Gastrocnemius medialis (tissue), 4 donors: ENCODE results near the gene TINAGL1. TPM values are rescaled to one million over a fixed set of nuclear protein-coding genes. Genes with fewer than 3 reads are reported as not detected.

ENCODE experiments used
- ATAC-seq, 2 donors: fragments of 150-250 bp; one replicate each; pipeline ENCODE4 v1.9.1; 2016
- DNase-seq, 2 donors: peaks; one replicate each; pipeline ENCODE4 v3.0.0-alpha.2; 2019
- H3K27ac ChIP-seq, 4 donors: fragments of 200-600 bp; sonication (generic); 1 replicate in 1 of 4; 2 replicates in 3 of 4; pipeline ENCODE4 v1.5.1; 2016 to 2018; ENCODE audit warnings: mild to moderate bottlenecking in 2 of 4, moderate library complexity in 1 of 4
- H3K27me3 ChIP-seq, 3 donors: fragments of 200-600 bp; sonication (generic) in 2 of 3; 1 replicate in 1 of 3; 2 replicates in 2 of 3; pipeline versions ENCODE4 v1.5.1 to v1.6.0; 2016 to 2019; ENCODE audit warnings: mild to moderate bottlenecking in 1 of 3, moderate library complexity in 1 of 3
- H3K36me3 ChIP-seq, 2 donors: fragments of 200-600 bp; sonication (generic) in 1 of 2; one replicate each; pipeline ENCODE4 v1.5.1; 2017 to 2018
- H3K4me1 ChIP-seq, 2 donors: fragments of 200-600 bp; sonication (generic) in 1 of 2; one replicate each; pipeline ENCODE4 v1.5.1; 2016 to 2017; ENCODE audit warnings: mild to moderate bottlenecking in 2 of 2
- H3K4me3 ChIP-seq, 4 donors: fragments of 200-600 bp; sonication (generic) in 3 of 4; 1 replicate in 1 of 4; 2 replicates in 3 of 4; pipeline ENCODE4 v1.5.1; 2016 to 2019; ENCODE audit warnings: mild to moderate bottlenecking in 2 of 4
- H3K9me3 ChIP-seq, 3 donors: fragments of 200-600 bp; sonication (generic) in 2 of 3; 1 replicate in 1 of 3; 2 replicates in 2 of 3; pipeline ENCODE4 v1.5.1; 2016 to 2019
- CTCF ChIP-seq, 5 experiments: fragments of 450-650 bp in 3 of 5; fragments of 200-600 bp in 2 of 5; sonication (generic) in 2 of 5; IDR thresholded peaks in 4 of 5; conservative IDR thresholded peaks in 1 of 5; 1 replicate in 4 of 5; 2 replicates in 1 of 5; pipeline ENCODE4 v1.5.1; 2016 to 2019; ENCODE audit warnings: antibody characterized with exemption in 5 of 5, mild to moderate bottlenecking in 3 of 5, moderate library complexity in 3 of 5
- POLR2A ChIP-seq, 2 donors: fragments of 450-650 bp; IDR thresholded peaks; one replicate each; pipeline ENCODE4 v1.6.1; 2017; ENCODE audit warnings: antibody characterized with exemption in 2 of 2, mild to moderate bottlenecking in 2 of 2, moderate library complexity in 2 of 2
- in situ Hi-C, 4 donors: fragments of 200-750 bp; cut with MboI; loops; one replicate each; pipeline versions ENCODE4 v1.15.0 to v1.8.0; 2017; ENCODE audit warnings: low sequenced_read_pairs in 4 of 4
- intact Hi-C: fragments of 100-400 bp; cut with DNase I; formaldehyde crosslinking; loops from one replicate; pipeline ENCODE4 v1.15.1; 2023; ENCODE audit warnings: low total_unique reads
- total RNA-seq, 4 donors: library from RNA; depleted of rRNA; stranded (reverse); fragments of >200 nt; gene quantifications; one replicate each; pipeline versions ENCODE4 v1.1.0 to v1.2.3, GENCODE V29; 2016

The TINAGL1 gene
- total RNA-seq, 4 donors from 2014 or later, result 50.3 to 120 (median 105) TPM

GRCh38 chr1:31552489-31552888 lies 23.8 kb upstream of the TINAGL1 start:
- intact Hi-C loops (no loop called here), in situ Hi-C loops (loop anchor here in 2 of 4 donors (10.0 to 25.0 kb wide), 2 partner anchors 128 to 235 kb away; no protein-coding TSS in a partner anchor)
- no peaks in the 10 kb centered on the region for H3K36me3 ChIP-seq
- H3K27ac ChIP-seq, result no peak overlapping the region
- DNase-seq (no peak), ATAC-seq (no peak)
- H3K9me3 ChIP-seq, result no peaks in the 10 kb centered on the region
- H3K4me3 ChIP-seq, result no peak overlapping the region
- H3K27me3 ChIP-seq, result no peaks in the 10 kb centered on the region
- TF ChIP-seq CTCF (IDR thresholded peaks at IDR 0.05 in 4 of 5, conservative IDR thresholded peaks at IDR 0.05 in 1 of 5) (no peak), POLR2A (IDR thresholded peaks at IDR 0.05) (no peak)
- H3K4me1 ChIP-seq, result peaks cover 14 to 16% of the 10 kb centered on the region in 2 donors

GRCh38 chr1:31556481-31557006 lies 19.8 kb upstream of the TINAGL1 start:
- intact Hi-C loops (no loop called here), in situ Hi-C loops (loop anchor here in 2 of 4 donors (10.0 to 25.0 kb wide), 2 partner anchors 132 to 231 kb away; no protein-coding TSS in a partner anchor)
- no peaks in the 10 kb centered on the region for H3K4me1 ChIP-seq
- ATAC-seq (no peak), DNase-seq (no peak)
- H3K27me3 ChIP-seq, result no peaks in the 10 kb centered on the region
- no peak overlapping the region for H3K27ac ChIP-seq
- TF ChIP-seq POLR2A (IDR thresholded peaks at IDR 0.05) (no peak), CTCF (IDR thresholded peaks at IDR 0.05 in 4 of 5, conservative IDR thresholded peaks at IDR 0.05 in 1 of 5) (no peak)
- no peaks in the 10 kb centered on the region for H3K9me3 ChIP-seq
- H3K4me3 ChIP-seq, result no peak overlapping the region
- H3K36me3 ChIP-seq, result no peaks in the 10 kb centered on the region

GRCh38 chr1:31559715-31560114 lies 16.6 kb upstream of the TINAGL1 start:
- no peak for ATAC-seq
- intact Hi-C loops, result no loop called here
- in situ Hi-C loops, result loop anchor here (10.0 to 25.0 kb wide), 3 partner anchors 135 to 228 kb away; no protein-coding TSS in a partner anchor

GRCh38 chr1:31560394-31560793 lies 15.9 kb upstream of the TINAGL1 start:
- no peak for DNase-seq
- Histone ChIP-seq H3K27me3 (no peaks in the 10 kb centered on the region), H3K4me1 (no peaks in the 10 kb centered on the region), H3K9me3 (no peaks in the 10 kb centered on the region), H3K27ac (no peak overlapping the region), H3K4me3 (no peak overlapping the region), H3K36me3 (no peaks in the 10 kb centered on the region)
- TF ChIP-seq POLR2A (IDR thresholded peaks at IDR 0.05) (no peak), CTCF (IDR thresholded peaks at IDR 0.05 in 4 of 5, conservative IDR thresholded peaks at IDR 0.05 in 1 of 5) (no peak)
- no peak for ATAC-seq
- intact Hi-C loops (no loop called here), in situ Hi-C loops (loop anchor here (10.0 to 25.0 kb wide), 2 partner anchors 224 to 227 kb away; no protein-coding TSS in a partner anchor)

More at GRCh38 chr1:31559715-31560114, 16.6 kb upstream of the TINAGL1 start:
- no peak for TF ChIP-seq CTCF (IDR thresholded peaks at IDR 0.05 in 4 of 5, conservative IDR thresholded peaks at IDR 0.05 in 1 of 5)
- no peak for TF ChIP-seq POLR2A (IDR thresholded peaks at IDR 0.05)
- Histone ChIP-seq H3K9me3 (no peaks in the 10 kb centered on the region), H3K4me1 (no peaks in the 10 kb centered on the region), H3K27ac (no peak overlapping the region), H3K4me3 (no peak overlapping the region), H3K27me3 (no peaks in the 10 kb centered on the region), H3K36me3 (no peaks in the 10 kb centered on the region)
- no peak for DNase-seq
